Mononuclear cell (primary cell): ENCODE results near the gene SOAT1. TPM values are rescaled to one million over a fixed set of nuclear protein-coding genes. Genes with fewer than 3 reads are reported as not detected.

Experiments
- H3K27me3 ChIP-seq: 2 replicates; pipeline ENCODE4 v1.6.0; 2011; ENCODE audit warnings: low read length, control low read depth; ENCODE audit not compliant: insufficient read depth
- H3K4me1 ChIP-seq: 2 replicates; pipeline ENCODE4 v1.5.1; 2011; ENCODE audit warnings: mild to moderate bottlenecking, low read length, control low read depth; ENCODE audit not compliant: insufficient read depth
- H3K4me3 ChIP-seq: 2 replicates; pipeline ENCODE4 v1.5.1; 2011; ENCODE audit warnings: mild to moderate bottlenecking, low read length, moderate library complexity
- H3K9me3 ChIP-seq: 2 replicates; pipeline ENCODE4 v1.5.1; 2011; ENCODE audit warnings: low read depth, mild to moderate bottlenecking, control low read depth, low read length
- total RNA-seq: library from RNA; depleted of rRNA; stranded (reverse); fragments of >200 nt; gene quantifications from one replicate; pipeline ENCODE4 v1.2.3, GENCODE V29; 2012

Gene SOAT1
- total RNA-seq, 1 donor: 23.2 TPM

DNA sequence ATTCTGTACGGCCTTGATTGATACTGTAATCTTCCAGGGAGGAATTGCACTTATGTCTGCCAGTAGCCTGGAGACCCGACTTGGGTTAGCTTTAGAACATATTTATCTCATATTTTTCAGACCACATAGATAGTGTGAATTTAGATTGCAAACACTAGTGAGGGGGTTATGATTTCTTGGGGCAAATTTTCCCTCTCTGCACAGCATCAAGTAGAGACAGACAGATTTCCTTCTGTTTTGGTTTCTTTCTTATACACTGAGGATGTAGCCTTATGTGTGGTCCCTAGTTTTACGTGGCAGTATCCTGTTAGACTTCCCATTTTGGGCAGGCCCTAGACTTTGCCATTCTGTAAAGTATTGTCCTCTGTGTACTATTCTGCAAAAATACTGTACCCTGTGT, 29.0 kb downstream of the SOAT1 start:
- H3K27me3 ChIP-seq: no peaks in the 10 kb centered on the region
- H3K4me3 ChIP-seq: no peak overlapping the region
- peaks cover 19% of the 10 kb centered on the region for H3K4me1 ChIP-seq
- no peaks in the 10 kb centered on the region for H3K9me3 ChIP-seq

GRCh38 chr1:179323436-179323835, 29.8 kb downstream of the SOAT1 start:
- Histone ChIP-seq H3K4me1 (peaks cover 25% of the 10 kb centered on the region), H3K4me3 (no peak overlapping the region), H3K9me3 (no peaks in the 10 kb centered on the region), H3K27me3 (no peaks in the 10 kb centered on the region)

DNA sequence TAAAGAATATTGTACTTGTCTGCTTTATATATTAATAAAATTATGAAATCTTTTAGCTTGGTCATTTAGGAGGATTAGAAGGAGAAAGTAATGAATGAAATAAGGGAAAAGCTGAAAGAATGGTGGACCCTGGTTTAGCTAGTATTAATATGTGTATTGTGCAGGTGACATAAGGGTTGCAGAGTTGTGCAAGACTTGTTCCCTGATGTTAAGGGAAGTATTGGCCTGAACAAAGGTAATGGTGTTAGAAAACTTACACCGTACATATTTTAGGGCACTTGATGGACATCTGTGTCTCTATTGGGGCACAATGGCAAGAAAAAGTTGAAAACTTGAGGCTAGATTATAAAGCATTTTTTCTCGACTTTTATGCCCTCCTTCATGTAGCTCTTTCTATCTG, 32.2 kb downstream of the SOAT1 start:
- peaks cover 45% of the 10 kb centered on the region for H3K4me1 ChIP-seq
- H3K27me3 ChIP-seq: no peaks in the 10 kb centered on the region
- H3K4me3 ChIP-seq: no peak overlapping the region
- no peaks in the 10 kb centered on the region for H3K9me3 ChIP-seq

DNA sequence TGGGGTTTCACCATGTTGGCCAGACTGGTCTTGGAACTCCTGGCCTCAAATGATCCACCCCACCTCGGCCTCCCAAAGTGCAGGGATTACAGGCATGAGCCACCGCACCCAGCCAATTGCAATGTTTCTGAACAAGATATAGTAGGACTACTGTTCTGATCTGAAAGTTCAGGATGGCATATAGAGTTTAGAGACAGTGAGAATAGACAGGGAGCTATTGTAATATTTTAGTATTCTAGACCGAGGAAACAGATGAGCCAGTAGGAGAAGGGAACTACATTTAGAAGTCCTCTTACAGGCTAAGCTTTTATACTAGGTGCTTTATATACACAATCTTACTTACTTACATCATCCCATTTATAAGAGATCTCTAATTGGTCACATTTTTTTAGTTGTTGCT, 33.1 kb downstream of the SOAT1 start:
- H3K4me3 ChIP-seq: no peak overlapping the region
- H3K4me1 ChIP-seq: peaks cover 45% of the 10 kb centered on the region

DNA sequence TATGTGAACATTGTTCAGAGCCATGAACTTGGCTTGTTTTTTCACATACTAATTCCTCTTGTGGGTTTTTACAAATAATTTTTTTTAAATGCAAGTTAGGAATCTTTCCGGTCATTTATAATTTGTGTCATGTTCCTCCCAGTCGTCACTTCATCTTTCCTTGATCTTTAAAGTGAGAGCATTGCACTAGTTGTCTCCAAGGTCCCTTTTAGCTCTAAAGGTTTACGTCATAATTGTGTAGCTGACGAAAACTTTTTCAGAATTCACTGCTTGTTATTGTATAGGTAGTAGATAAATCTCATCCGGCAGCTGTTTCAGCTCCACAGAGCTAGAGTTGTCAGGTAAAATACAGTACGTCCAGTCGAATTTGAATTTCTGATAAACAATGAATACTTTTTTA, 33.6 kb downstream of the SOAT1 start:
- Histone ChIP-seq H3K9me3 (no peaks in the 10 kb centered on the region), H3K27me3 (no peaks in the 10 kb centered on the region), H3K4me3 (no peak overlapping the region), H3K4me1 (peaks cover 44% of the 10 kb centered on the region)

More for the DNA sequence above, 33.1 kb downstream of the SOAT1 start:
- H3K9me3 ChIP-seq: no peaks in the 10 kb centered on the region
- no peaks in the 10 kb centered on the region for H3K27me3 ChIP-seq

- Histone ChIP-seq H3K9me3 (no peaks in the 10 kb centered on the region), H3K4me3 (no peak overlapping the region), H3K4me1 (peaks cover 39% of the 10 kb centered on the region), H3K27me3 (no peaks in the 10 kb centered on the region)
Measured at GRCh38 chr1:179327679-179328078, 34.1 kb downstream of the SOAT1 start.

DNA sequence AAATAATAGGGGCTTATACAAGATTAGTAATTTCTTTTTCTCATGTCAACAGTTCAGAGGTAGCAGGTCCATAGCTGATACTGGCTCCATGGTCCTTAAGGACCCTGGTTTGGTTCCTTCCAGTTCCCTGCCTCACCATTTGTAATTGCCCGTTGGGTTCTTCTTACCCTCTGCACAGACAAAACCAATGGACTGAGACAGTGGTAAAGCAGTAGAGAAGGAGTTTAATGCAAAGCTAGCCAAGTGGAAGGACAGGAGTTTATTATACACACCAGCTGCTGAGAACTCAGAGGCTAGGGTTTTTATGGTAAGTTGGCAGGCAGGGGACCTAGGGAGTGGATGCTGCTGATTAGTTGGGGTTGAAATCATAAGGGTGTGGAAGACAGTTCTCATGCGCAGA, 36.3 kb downstream of the SOAT1 start:
- Histone ChIP-seq H3K4me3 (no peak overlapping the region), H3K9me3 (no peaks in the 10 kb centered on the region), H3K27me3 (no peaks in the 10 kb centered on the region), H3K4me1 (peaks cover 37% of the 10 kb centered on the region)

DNA sequence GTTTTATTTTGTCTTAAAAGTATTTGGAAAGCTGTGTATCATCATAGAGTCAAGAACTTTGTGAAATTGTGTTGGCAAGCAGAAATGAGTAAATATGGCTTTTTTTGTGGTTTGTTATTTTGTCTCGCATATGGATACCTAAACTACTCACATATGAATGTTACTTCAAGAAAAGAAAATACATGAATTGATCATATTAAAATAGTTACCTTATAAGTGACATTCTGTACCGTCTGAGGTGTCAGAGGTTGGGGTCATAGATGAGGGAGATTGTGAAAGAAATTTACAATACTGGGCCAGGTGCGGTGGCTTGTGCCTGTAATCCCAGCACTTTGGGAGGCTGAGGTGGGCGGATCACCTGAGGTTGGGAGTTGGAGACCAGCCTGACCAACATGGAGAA, 40.8 kb downstream of the SOAT1 start:
- Histone ChIP-seq H3K4me3 (no peak overlapping the region), H3K9me3 (no peaks in the 10 kb centered on the region), H3K27me3 (no peaks in the 10 kb centered on the region), H3K4me1 (peaks cover 10% of the 10 kb centered on the region)

- H3K27me3 ChIP-seq: no peaks in the 10 kb centered on the region
- no peak overlapping the region for H3K4me3 ChIP-seq
- H3K9me3 ChIP-seq: no peaks in the 10 kb centered on the region
- peaks cover 10% of the 10 kb centered on the region for H3K4me1 ChIP-seq
Measured at GRCh38 chr1:179337288-179337687, 43.7 kb downstream of the SOAT1 start.

DNA sequence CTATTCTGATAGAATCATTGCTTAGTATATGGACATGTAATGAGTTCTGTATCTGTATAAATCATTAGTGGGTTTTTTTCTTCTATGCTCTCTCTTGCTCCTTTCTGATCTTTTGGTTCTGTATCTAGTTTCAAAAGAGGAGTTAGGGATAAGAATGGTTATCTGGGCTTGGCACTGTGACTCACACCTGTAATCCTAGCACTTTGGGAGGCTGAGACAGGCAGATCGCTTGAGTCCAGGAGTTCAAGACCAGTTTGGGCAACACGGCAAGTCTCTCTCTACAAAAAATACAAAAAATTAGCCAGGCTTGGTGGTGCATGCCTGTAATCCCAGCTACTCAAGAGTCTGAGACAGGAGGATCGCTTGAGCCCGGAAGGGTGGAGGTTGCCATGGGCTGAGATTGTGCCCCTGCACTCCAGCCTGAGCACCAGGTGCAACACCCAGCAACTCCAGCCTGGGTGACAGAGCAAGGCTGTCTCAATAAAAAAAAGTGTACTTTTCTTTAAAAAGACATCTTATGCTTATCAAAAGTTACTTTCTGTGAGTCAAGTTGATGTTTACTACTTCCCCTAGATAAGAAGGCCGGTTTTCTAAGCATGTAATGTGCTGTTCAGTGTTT, 44.5 kb downstream of the SOAT1 start:
- Histone ChIP-seq H3K27me3 (no peaks in the 10 kb centered on the region), H3K4me3 (no peak overlapping the region), H3K9me3 (no peaks in the 10 kb centered on the region), H3K4me1 (peaks cover 10% of the 10 kb centered on the region)

- Histone ChIP-seq H3K4me3 (no peak overlapping the region), H3K27me3 (no peaks in the 10 kb centered on the region), H3K4me1 (peaks cover 10% of the 10 kb centered on the region), H3K9me3 (no peaks in the 10 kb centered on the region)
Measured at GRCh38 chr1:179340918-179341317, 47.3 kb downstream of the SOAT1 start.

- Histone ChIP-seq H3K27me3 (no peaks in the 10 kb centered on the region), H3K4me3 (no peak overlapping the region), H3K9me3 (no peaks in the 10 kb centered on the region), H3K4me1 (peaks cover 10% of the 10 kb centered on the region)
Measured at GRCh38 chr1:179341943-179342547, 48.4 kb downstream of the SOAT1 start.

DNA sequence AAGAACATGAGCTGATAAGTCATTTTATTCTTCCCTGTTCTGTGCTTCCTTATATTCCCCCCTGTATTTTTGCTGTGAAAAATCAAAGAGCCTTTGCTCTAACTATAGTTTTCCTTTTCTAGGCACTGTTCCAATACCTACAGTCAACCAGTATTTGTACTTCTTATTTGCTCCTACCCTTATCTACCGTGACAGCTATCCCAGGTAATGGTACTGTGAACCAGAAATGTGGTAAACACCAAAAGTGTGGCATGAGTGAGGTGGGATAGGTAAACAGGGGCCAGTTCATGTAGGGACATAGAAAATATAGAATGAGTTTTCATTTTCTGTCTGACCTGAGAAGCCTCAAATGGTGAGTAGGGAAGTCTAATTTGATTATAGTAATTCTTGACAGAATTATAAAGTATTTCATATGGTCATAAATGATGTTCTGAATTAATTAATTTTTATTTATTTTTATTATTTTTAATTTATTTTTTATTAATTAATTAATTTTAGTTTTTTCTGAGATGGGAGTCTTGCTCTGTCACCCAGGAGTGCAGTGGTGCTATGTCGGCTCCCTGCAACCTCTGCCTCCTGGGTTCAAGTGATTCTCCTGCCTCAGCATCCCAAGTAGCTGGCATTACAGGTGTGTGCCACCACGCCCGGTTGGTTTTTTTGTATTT, 49.3 kb downstream of the SOAT1 start:
- H3K4me1 ChIP-seq: peaks cover 10% of the 10 kb centered on the region
- no peak overlapping the region for H3K4me3 ChIP-seq
- H3K9me3 ChIP-seq: no peaks in the 10 kb centered on the region
- H3K27me3 ChIP-seq: no peaks in the 10 kb centered on the region

DNA sequence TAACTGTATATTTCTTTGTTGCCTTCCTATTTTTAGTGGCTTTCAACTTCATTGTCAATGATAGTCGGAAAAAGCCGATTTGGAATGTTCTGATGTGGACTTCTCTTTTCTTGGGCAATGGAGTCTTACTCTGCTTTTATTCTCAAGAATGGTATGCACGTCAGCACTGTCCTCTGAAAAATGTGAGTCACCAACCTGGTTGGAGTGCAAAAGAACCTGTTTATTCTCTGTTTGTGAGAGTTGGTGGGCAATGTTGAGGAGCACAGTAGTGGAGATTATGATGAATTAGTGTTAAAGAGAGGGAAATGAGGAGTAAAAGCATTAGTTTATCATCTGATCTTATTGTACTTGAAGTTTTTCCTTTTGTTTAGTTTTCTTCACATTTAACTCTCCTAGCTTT, 57.7 kb downstream of the SOAT1 start:
- H3K4me3 ChIP-seq: no peak overlapping the region
- H3K27me3 ChIP-seq: no peaks in the 10 kb centered on the region
- H3K4me1 ChIP-seq: no peaks in the 10 kb centered on the region
- no peaks in the 10 kb centered on the region for H3K9me3 ChIP-seq

DNA sequence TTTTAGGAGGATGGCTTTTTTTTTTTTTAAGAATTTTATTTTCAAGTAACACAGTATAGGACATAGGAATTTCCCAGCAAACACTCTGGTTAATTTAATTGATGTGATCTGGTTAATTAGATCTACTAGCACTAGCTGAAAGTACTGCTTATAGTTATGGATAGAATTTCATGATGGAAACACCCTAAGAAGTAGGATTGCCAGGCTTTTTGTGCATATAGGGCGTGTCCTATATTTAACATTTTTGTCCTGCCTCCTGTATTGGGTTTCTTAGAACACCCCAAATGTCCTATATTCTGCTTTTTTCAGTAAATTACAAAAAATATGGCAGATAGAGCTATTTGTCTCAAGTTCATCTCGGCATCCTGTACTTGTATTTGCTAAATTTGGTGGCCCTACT, 58.6 kb downstream of the SOAT1 start:
- no peaks in the 10 kb centered on the region for H3K27me3 ChIP-seq
- no peaks in the 10 kb centered on the region for H3K9me3 ChIP-seq
- no peaks in the 10 kb centered on the region for H3K4me1 ChIP-seq
- no peak overlapping the region for H3K4me3 ChIP-seq

- H3K4me3 ChIP-seq: no peak overlapping the region
- H3K4me1 ChIP-seq: no peaks in the 10 kb centered on the region
- no peaks in the 10 kb centered on the region for H3K9me3 ChIP-seq
- no peaks in the 10 kb centered on the region for H3K27me3 ChIP-seq
Measured at GRCh38 chr1:179353546-179353945, 59.9 kb downstream of the SOAT1 start.
